Neural progenitor cell (in vitro differentiated cells): ENCODE data around the gene LAMC1.

Experiments
- EZH2 ChIP-seq: fragments of 200-600 bp; sonication (generic); IDR thresholded peaks from 2 replicates; pipeline ENCODE4 v1.6.1; 2017; ENCODE audit warnings: antibody characterized with exemption, mild to moderate bottlenecking, moderate library complexity
- EZH2phosphoT487 ChIP-seq: fragments of 200-600 bp; sonication (generic); IDR thresholded peaks from 2 replicates; pipeline ENCODE4 v1.6.1; 2017; ENCODE audit warnings: antibody characterized with exemption
- TF ChIP-seq, protein P1 (sequence below): fragments of 200-600 bp; sonication (generic); IDR thresholded peaks from 2 replicates; pipeline ENCODE4 v1.5.1; 2017; ENCODE audit warnings: antibody characterized with exemption, mild to moderate bottlenecking

DNA sequence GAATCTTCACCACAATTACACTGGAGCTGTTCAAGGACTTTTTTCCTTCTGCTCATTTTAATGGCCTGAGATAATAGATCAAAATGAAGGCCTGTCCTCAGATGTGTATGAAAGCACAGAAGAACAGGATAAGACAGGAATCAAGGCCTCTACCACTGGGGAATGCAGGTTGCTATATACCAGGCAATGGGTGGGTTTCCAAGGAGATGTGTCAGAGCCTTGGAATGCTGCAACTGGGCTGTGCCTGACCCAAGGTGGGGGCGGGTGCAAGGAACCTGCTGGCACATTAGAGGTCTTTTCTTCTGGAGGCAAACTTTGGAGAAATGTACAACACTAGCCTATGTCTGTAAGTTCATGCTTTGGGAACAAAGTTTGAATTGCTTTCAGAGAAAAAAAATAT, 141.1 kb downstream of the LAMC1 start:
- TF ChIP-seq, protein P1, sequence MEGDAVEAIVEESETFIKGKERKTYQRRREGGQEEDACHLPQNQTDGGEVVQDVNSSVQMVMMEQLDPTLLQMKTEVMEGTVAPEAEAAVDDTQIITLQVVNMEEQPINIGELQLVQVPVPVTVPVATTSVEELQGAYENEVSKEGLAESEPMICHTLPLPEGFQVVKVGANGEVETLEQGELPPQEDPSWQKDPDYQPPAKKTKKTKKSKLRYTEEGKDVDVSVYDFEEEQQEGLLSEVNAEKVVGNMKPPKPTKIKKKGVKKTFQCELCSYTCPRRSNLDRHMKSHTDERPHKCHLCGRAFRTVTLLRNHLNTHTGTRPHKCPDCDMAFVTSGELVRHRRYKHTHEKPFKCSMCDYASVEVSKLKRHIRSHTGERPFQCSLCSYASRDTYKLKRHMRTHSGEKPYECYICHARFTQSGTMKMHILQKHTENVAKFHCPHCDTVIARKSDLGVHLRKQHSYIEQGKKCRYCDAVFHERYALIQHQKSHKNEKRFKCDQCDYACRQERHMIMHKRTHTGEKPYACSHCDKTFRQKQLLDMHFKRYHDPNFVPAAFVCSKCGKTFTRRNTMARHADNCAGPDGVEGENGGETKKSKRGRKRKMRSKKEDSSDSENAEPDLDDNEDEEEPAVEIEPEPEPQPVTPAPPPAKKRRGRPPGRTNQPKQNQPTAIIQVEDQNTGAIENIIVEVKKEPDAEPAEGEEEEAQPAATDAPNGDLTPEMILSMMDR: no peak
- no peak for TF ChIP-seq EZH2phosphoT487
- TF ChIP-seq EZH2: no peak
